COLO829 (cell line): ENCODE measurements around the gene PLCB1.
A peak's percentile ranks its signal among the peaks of the same experiment; 100 is the strongest.
"Not testable (repeated sequence)": the region's sequence is repeated elsewhere in the genome, so short reads cannot be mapped to it uniquely, and the experiment has no call there.

Experiments used
- DNase-seq: peaks from one replicate; pipeline ENCODE4 v3.0.0; 2012; ENCODE audit warnings: low spot score

The PLCB1 gene

DNA sequence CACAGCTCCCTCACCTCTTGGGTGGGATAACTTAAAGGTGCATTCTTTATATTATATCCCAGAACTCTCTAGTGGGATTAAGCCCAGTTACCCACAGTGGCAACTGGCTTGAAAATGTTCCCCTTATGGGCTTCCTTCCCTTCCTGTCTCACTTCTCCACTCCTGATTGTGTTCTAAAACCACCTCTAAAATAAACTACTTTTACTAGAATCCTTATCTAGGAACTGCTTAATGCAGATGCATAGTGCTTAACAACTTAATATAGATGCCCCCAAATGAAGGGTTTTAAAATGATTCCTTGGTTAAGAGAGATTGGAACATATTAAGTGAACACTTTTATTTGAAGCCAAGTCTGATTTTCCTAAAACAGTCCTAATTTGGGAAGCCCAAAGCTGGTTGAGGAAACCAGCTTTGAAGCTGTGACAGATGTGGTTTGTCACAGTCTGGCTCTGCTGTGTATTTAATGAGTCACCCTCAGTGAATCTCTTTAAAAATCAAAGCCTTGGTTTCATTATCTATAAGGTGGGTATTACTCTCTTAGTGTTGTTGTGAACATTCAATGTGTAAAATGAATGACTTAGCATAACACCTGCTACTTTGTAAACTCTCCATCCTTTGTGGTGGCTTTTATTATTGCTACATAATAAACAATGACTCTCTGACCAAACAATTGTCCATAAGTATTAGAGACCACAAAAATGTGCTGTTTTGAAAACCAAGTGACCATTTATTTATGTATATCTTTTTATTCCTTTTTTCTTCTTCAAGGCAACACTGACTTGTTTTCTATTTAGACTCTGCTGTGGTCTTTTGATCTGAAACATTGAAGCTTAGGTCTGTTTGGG, 24.4 kb downstream of the PLCB1 start:
- peak; percentile 24 for DNase-seq

DNA sequence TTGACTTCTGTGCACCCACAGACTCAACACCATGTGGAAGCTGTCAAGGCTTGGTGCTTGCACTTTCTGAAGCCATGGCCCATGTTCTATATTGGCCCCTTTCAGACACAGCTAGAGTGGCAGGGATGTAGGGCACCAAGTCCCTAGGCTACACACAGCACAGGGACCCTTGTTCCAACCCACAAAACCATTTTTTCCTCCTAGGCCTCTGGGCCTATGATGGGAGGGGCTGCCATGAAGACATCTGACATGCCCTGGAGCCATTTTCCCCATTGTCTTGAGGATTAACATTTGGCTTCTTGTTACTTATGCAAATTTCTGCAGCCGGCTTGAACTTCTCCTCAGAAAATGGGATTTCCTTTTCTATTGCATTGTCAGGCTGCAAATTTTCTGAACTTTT, 27.2 kb downstream of the PLCB1 start:
- not testable (repeated sequence) for DNase-seq

DNA sequence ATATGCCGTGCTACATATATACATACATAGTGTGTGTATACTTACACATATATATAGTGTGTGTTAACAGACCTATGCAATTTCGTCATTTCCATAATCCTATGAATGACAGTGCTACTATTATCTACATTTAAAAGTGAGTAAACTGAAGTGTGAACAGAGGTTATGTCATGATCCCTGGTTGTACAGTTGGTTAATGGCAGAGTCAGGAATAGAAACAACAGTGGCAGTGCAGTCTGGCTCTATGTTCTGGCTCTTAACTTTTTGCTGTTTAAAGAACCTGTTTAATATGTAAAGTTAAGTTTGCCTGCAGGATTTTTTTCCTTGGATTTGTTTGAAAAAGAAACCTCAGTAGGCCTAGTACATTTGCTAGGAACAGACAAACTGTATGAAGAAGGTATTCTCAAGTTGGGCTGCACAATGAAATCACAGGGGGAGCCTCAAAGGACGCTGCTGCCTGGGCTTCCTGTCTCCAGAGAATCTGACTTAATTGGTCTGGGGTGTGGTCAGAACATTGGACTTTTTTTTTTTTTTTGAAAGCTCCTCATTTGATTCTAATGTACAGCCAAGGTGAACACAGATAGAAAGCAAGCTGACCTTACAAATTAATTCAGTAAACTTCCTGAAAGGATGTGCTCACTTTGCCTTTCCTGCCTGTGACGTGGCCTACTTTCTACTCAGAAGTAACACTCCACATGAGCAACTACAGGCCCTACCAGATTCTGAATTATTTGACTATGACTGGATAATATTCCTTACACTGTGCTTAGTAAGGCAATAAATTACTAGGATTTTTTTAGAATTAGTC, 29.4 kb downstream of the PLCB1 start:
- no peak for DNase-seq

DNA sequence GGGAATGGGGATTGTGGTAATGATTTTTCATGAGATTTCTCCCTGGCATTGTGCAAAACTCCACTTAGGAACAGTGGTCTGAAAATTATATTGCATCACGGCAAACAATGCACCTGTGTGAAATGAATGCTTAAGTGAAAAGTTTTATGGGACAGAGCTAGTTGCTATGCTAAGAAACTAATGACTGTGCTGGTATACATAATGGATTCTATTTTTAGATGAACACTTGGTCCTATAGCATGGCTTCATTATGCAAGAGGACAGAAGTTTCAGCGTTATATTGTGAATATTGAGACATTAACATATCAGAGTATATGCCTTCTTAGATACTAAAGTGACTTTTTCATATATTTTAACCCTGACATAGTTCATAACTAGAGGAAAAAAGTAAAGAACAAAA, 30.5 kb downstream of the PLCB1 start:
- no peak for DNase-seq

DNA sequence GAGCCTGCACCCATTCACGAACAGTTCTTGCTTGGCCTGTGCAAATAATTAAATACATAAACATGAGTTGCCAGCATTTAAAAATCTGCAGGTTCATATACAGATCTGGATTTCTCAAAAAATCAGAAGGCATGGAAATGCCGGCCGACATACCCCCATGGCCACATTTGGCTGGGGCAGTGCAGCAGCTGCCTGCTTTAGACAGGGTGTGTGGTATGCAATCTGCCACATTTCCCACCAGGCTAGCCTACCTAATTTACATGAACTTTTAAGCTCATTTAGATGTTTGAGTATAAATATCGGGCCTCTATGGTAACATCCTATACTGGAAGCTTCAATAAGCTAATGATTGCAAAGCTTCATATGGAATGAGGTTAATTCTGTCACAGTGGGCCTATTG, 31.5 kb downstream of the PLCB1 start:
- DNase-seq = no peak

DNA sequence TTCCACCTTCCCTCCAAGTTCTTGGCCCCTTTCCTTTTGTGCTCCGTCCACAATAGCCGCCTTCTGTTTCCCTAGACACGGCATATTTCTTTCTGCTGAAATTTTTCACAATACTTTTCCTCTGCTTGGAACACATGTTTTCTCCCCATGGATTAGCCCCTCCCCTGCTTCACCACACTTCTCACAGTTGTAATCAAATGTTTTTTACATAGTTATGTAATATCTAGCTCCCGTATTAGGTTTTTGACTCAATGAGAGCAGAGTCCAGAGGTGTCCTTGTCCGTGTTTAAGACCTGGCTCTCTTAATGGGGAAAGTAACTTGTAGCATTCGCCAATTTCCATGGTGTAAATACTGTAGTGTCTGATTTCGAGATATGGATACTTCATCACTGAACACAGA, 34.7 kb downstream of the PLCB1 start:
- no peak for DNase-seq

DNA sequence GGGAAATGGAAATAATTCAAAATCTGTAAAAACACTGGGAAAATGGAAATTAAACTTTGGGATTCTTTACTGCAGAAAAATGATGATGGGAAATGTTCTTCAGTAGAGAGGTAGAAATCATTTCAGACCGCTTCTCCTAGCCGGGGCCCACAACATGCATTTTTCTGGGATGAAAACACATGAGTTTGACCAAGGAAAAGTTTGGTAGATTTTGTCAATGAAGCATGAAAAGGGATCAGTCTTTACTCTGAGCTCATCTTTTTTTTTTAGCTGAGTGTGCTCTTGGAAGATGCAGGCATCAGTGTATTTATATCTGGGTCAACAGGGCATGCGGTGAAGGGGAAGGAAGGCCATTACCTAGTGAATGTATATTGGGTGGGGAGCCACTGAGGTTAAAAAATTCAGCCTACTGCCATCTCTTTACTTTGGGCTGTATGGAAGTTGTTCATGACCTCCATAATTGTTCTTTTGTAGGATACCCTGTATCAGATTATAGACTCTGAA, 36.8 kb downstream of the PLCB1 start:
- DNase-seq = no peak

DNA sequence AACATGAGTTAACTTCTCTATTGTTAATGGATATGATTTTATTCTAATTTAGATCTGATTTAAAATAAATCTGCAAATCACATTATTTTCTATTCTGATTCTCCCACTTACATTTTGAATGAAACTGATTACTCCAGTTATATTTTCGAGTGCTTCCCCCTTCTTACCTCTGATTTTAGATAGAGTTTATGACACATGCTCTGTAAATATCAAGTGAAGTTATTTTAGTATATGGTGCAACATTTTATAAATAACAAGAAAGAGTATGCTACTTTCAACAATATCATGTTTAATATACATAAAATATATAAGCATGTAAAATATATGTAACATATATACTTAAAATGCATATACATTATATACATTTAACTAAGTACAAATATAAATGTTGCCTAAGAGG, 38.9 kb downstream of the PLCB1 start:
- no peak for DNase-seq

DNA sequence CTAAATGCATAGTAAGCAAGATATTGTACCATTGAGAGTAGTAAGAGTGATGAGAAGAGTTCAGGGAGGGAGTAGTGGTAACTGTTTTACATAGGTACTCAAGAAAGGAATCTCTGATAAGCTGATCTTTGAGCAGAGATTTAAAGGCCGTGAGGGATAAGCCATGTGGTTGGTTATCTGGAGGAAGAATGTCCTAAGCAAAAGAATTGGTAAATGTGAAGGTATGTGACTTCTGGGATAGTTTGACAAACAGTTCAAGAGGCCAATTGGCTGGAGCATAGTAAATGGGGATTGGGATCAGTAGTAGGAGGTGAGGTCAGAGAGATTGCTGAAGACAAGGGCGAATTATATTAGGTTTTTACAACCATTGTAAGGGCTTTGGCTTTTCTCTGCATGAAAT, 40.1 kb downstream of the PLCB1 start:
- DNase-seq = no peak

DNA sequence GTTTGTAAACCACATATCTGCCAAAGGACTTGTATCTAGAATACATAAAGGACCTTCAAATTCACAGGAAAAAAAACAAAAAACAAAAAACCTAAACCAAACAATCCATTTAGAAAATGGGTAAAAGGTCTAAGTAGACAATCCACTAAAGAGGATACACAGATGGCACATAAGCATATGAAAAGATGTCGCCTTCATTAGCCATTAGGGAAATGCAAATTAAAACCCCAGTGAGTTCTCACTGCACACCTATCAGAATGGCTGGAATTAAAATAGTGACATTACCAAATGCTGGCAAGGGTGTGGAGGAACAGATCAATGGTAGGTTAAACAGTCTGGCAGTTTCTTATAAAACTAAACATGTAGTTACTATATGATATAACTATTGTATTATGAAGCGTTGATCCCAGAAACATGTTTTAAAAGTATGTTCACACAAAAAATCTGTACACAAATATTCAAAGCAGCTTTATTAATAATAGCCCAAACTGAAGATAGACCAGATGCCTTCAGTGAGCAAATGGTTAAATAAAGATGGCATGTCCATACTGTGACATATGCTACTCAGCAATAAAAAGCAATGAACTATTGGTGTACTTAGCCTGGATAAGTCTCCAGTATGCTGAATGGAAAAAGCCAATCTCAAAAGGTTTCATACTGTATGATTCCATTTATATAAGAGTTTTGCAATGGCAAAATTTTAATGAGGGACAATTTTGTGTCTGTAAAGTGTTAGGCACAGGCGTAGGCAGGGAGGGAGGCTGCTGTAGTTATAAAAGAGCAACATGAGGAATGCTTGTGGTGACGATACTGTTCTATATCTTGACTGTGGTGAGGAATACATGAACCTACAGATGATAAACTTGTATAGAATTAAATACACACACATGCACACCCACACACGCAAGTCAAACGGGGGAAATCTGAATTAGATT, 43.9 kb downstream of the PLCB1 start:
- no peak for DNase-seq

DNA sequence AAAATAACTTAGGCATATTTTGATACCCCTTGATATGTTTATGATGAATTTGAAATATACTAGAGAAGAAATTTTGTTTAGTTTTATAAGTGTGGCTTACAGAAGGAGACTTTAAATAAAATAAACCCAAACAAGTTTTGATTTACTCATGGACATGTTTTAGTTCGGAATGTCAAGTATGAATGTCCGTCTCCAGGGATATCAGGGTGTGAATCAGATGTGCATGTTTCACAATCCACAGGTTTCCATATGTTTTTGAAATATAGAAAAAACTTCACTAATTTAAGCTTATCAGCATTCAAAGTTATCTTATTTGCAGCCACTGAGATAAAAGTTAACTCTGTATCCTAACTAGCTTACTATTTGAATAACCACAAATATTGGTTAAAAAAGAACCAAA, 51.5 kb downstream of the PLCB1 start:
- no peak for DNase-seq

DNA sequence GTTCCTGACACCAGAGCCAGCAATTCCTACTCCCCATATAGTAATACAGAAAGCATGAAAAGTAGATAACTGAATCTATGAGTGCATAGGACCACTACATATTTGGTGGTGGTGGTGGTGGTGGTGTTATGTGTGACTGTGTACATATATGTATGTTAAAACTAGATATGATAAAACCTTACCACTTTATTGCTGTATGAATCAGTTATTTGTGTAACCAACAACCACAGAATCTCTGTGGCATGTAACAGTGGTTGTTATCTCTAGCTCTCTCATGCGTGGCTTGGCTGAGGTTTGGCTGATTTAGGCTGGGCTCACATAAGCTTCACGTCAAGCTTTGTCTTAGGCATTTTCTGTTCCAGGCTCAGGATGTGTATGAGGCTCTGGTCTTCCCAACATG, 55.7 kb downstream of the PLCB1 start:
- no peak for DNase-seq

DNA sequence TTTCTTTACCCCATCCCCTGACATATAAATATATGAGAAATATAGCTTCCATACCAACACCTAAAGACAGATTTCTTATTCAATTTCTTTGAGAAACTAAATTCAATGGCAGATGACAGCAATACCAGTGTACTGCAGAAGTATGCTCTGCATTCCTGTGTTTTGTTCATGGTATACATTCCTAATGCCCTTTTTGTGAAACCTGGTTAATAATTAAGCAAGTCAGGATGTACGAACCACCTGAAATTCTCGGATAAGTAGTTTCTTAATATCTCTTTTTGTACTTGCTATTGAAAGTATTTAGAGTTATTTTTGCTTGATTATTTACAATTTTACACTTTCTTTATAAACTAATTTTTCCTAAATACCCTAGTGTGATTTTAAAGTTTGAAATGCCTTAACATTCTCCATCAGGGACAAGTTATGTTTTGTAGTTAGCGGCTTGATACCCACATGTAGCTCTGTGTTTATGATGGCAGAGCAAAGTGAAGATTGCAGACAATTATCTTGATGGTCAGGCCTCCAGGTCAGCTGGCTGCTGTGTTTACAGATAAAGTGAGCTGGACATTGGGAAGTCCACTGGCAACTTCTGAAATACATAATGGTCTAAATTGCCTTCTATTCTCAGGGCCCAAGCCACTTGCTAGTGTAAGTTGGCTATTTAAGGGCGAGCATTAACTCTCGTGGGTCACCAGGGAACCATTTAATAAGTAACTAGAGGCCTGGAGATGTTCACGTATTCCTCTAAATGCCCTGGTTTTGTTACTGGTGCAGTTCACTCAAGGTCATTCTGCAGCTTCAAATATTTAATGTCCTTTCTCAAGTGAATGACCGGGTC, 58.2 kb downstream of the PLCB1 start:
- no peak for DNase-seq

DNA sequence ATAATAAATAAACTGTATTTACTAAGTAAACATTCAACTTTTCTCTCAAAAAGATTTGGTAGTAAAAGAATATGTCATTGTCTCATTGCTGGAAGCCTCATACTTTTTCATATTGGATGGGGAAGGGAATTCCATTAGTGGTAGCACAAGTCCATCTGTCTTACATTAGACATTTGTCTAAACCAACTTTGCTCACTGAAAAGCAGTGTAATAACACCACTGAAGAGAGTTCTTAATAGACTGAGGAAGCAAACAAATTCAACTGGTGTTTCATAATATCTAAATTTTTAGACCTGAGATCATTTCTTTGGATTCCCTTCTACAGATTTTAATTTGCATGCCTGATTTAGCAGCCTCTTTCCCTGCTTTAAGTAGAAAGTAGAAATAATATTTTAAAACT, 62.7 kb downstream of the PLCB1 start:
- no peak for DNase-seq

DNA sequence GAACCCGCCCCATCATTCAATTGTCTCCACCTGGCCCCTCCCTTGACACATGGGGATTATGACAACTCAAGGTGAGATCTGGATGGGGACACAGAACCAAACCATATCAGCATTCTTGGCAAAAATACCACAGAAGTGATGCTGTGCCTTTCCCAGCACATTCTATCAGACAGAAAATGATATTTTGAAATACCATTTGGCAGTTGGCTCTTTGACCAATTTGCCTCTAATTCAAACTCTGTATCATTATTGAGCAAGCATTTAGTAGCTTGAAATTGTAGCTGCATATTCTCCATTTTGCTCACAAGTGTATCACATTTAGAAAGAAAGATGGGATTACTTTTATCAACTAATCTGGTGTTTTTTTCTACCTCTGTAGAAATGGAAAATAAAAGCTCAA, 64.0 kb downstream of the PLCB1 start:
- no peak for DNase-seq

DNA sequence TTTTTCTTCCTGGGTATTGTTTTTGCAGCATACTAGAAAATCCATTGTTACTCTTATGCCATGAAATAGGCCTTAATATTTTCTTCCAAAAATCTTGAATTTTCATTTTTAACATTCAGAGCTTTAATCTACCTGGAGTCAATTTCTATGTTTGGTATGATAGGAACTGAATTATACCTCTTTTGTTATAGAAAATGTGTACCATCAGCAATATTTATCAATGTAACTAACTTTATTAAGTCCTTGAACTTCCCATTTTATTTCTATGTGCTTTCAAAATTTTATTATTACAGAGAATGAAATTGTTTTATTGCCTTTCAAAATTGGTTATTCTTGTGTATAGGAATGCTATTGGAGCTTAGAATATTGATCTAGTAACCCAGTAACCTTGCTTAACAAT, 68.2 kb downstream of the PLCB1 start:
- no peak for DNase-seq

DNA sequence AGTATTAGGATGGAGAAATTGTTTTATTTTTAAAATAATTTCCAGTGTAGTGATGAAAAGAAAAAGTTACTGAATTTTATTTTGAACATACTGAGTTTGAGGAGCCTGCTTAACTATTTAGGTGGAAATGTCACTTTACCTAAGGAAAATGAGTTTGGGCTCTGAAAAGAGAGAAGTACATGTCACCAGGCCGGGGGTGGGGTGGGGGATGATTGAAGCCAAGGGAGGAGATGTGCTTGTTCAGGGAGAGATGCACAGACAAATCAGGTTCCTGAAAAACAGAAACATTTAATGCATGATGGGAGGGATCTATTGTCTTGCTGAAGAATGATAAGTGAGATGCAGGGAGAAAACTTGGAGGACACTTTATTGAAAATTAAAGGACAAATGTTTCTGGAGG, 71.3 kb downstream of the PLCB1 start:
- no peak for DNase-seq

DNA sequence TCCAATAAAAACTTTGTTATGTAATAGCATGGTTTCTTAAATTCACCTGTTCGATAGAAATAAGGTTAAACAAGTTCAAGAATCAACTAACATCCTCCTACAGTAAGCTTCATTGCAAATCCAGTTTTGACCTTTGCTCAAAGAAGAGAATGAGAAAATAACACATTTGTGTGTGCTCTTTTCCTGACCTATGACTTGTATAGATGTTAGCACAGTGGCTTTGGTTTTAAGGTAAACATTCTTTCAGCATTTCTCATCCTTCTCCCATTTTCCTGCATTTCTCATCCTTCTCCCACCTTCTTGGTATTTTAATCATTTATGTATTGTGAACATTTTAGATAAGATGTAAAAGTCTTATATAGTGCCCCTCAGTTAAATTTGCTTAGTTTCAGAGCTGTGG, 73.9 kb downstream of the PLCB1 start:
- DNase-seq = no peak

DNA sequence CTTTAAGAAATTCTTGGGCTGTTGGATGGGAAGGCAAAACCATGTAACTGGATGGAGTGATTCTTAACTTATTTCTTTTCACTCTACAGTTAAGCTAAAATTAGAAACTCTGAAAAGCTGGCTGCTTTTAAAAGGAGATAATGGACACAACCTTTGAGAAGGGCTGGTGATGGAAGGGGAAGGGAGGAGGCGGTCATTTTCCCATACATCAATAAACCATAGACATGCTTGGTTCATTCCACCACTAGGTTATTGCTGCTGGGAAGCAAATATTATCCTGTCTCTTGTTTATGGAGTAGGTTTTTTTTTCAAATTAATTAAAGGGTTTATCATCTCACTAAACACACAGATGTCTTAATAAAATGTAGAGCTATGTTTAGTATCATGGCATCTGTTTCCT, 76.2 kb downstream of the PLCB1 start:
- DNase-seq = no peak

DNA sequence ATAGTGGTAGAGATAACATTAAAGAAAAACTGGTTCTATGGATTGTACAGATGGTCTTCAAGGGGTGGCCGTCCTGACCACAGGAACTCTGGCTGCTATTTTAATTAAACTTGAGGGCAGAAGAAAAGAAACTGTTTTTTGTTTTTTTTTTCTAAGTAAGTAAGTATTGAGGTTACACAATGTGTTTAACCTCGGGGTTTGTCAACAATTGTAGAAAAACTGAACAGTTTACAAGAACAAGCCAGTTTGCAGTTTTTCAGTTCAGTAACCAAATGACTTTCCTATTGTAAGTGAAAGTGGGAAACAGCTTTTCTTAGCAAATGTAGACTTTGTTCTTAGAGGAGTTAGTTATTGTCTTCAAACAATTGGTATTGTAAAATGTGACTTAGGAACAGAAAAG, 77.0 kb downstream of the PLCB1 start:
- DNase-seq = peak; percentile 35

DNA sequence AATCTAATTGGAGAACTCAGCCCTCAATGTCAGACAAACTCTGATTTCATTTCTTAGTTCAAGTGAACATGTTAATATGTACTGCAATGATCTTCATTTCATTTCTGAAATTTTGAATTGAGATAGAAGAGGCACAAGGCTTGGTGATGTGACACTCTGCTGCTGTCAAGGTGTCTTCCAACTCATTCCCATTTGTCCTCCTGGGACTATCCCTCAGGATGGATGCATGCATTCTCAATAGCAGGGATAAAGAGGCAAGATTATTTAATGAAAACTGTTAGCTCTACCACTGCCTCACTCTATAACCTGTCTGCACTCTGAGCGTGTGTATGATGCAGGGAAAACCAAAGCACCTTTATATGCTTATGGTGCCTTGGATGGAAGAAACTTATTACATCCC, 78.7 kb downstream of the PLCB1 start:
- DNase-seq = no peak
